ENCODE data around the gene ARHGEF37.

- TF ChIP-seq, protein P1, sequence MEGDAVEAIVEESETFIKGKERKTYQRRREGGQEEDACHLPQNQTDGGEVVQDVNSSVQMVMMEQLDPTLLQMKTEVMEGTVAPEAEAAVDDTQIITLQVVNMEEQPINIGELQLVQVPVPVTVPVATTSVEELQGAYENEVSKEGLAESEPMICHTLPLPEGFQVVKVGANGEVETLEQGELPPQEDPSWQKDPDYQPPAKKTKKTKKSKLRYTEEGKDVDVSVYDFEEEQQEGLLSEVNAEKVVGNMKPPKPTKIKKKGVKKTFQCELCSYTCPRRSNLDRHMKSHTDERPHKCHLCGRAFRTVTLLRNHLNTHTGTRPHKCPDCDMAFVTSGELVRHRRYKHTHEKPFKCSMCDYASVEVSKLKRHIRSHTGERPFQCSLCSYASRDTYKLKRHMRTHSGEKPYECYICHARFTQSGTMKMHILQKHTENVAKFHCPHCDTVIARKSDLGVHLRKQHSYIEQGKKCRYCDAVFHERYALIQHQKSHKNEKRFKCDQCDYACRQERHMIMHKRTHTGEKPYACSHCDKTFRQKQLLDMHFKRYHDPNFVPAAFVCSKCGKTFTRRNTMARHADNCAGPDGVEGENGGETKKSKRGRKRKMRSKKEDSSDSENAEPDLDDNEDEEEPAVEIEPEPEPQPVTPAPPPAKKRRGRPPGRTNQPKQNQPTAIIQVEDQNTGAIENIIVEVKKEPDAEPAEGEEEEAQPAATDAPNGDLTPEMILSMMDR (IDR thresholded peaks at IDR 0.05), result no peak
- TF ChIP-seq POLR2A (IDR thresholded peaks at IDR 0.05), result no peak
Observed at GRCh38 chr5:149631506-149631905, 50.2 kb downstream of the ARHGEF37 start.
